ENCODE measurements around the gene PRICKLE1. TPM values are rescaled to one million over a fixed set of nuclear protein-coding genes. Genes with fewer than 3 reads are reported as not detected.

Gene PRICKLE1
- total and polyA plus RNA-seq, 10 of the 15 experiments (the other 5 are each of a cell fraction or from before 2014, with no cell fraction given), result 0.47 to 2.8 (median 0.86) TPM

- no peak for DNase-seq (ENCODE audit: low read depth, low spot score)
- POLR2A ChIA-PET, result no interaction called here
- no peak overlapping the region for H3K27ac ChIP-seq (ENCODE audit: control insufficient read depth, insufficient read depth)
- 0% methylated on average over 1 of the region's 1 CpG for whole genome bisulfite sequencing (ENCODE audit: insufficient coverage, insufficient replicate concordance, low lambda C conversion rate, missing lambda C conversion rate)
- intact Hi-C loops (cut with micrococcal nuclease; ENCODE audit: unreplicated experiment), result no loop called here
- BruUV-seq (replicated peaks), result no TSS peak
- in situ Hi-C loops (cut with MboI), result no loop called here
- no peaks in the 10 kb centered on the region for H3K9me3 ChIP-seq (replicated peaks; ENCODE audit: control insufficient read depth, insufficient read depth, low read length)
- H3K36me3 ChIP-seq (ENCODE audit: control insufficient read depth in 2 of 2, insufficient read depth in 2 of 2, low read length in 1 of 2), result no peaks in the 10 kb centered on the region
- no peak overlapping the region for H2AFZ ChIP-seq (ENCODE audit: control insufficient read depth, low read depth, low read length)
- no peak overlapping the region for H3K4me3 ChIP-seq
- no peak overlapping the region for H3K4me2 ChIP-seq (ENCODE audit: control insufficient read depth, insufficient read depth)
- no peak for ATAC-seq
- FAIRE-seq, result no peak
- no peaks in the 10 kb centered on the region for H3K4me1 ChIP-seq (ENCODE audit: control insufficient read depth, insufficient read depth, low read length)
- H3K79me2 ChIP-seq (ENCODE audit: control insufficient read depth, insufficient read depth, low read length), result no peaks in the 10 kb centered on the region
- CTCF ChIA-PET, result interaction anchor here (1.7 kb wide), 1 partner anchor 29 kb away, joined by 4 read pairs; no protein-coding TSS in a partner anchor
- TF ChIP-seq, protein P1, sequence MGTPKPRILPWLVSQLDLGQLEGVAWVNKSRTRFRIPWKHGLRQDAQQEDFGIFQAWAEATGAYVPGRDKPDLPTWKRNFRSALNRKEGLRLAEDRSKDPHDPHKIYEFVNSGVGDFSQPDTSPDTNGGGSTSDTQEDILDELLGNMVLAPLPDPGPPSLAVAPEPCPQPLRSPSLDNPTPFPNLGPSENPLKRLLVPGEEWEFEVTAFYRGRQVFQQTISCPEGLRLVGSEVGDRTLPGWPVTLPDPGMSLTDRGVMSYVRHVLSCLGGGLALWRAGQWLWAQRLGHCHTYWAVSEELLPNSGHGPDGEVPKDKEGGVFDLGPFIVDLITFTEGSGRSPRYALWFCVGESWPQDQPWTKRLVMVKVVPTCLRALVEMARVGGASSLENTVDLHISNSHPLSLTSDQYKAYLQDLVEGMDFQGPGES (IDR thresholded peaks at IDR 0.05), result no peak
- TF ChIP-seq HCFC1 (IDR thresholded peaks at IDR 0.05; ENCODE audit: low read length), result no peak
- TF ChIP-seq, protein P2, sequence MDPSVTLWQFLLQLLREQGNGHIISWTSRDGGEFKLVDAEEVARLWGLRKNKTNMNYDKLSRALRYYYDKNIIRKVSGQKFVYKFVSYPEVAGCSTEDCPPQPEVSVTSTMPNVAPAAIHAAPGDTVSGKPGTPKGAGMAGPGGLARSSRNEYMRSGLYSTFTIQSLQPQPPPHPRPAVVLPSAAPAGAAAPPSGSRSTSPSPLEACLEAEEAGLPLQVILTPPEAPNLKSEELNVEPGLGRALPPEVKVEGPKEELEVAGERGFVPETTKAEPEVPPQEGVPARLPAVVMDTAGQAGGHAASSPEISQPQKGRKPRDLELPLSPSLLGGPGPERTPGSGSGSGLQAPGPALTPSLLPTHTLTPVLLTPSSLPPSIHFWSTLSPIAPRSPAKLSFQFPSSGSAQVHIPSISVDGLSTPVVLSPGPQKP (IDR thresholded peaks at IDR 0.05; ENCODE audit: low read depth, low read length), result no peak
- TF ChIP-seq CEBPB (IDR thresholded peaks at IDR 0.05; ENCODE audit: borderline replicate concordance in 1 of 2, low read depth in 2 of 2, low read length in 2 of 2), result no peak
- TF ChIP-seq POLR2AphosphoS5 (IDR thresholded peaks at IDR 0.05; ENCODE audit: low read length), result no peak
- no peak for TF ChIP-seq CBX5 (IDR thresholded peaks at IDR 0.05; ENCODE audit: low read depth)
- TF ChIP-seq, protein P3, sequence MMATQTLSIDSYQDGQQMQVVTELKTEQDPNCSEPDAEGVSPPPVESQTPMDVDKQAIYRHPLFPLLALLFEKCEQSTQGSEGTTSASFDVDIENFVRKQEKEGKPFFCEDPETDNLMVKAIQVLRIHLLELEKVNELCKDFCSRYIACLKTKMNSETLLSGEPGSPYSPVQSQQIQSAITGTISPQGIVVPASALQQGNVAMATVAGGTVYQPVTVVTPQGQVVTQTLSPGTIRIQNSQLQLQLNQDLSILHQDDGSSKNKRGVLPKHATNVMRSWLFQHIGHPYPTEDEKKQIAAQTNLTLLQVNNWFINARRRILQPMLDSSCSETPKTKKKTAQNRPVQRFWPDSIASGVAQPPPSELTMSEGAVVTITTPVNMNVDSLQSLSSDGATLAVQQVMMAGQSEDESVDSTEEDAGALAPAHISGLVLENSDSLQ (IDR thresholded peaks at IDR 0.05), result no peak
- no peak for TF ChIP-seq IKZF2 (IDR thresholded peaks at IDR 0.05)
- no peak for TF ChIP-seq SUZ12 (IDR thresholded peaks at IDR 0.05; ENCODE audit: unreplicated experiment)
- TF ChIP-seq ESRRA (IDR thresholded peaks at IDR 0.05; ENCODE audit: low read length), result no peak
- TF ChIP-seq IKZF1 (conservative IDR thresholded peaks at IDR 0.05), result no peak
- no peaks in the 10 kb centered on the region for H4K20me1 ChIP-seq (ENCODE audit: control insufficient read depth, insufficient read depth)
- no peak overlapping the region for H3K9ac ChIP-seq (ENCODE audit: control insufficient read depth, insufficient read depth, low read length)
- RAD21 ChIA-PET (ENCODE audit: unreplicated experiment), result no interaction called here
- SMC1A ChIA-PET (ENCODE audit: uncharacterized antibody, unreplicated experiment), result no interaction called here
- H3K27me3 ChIP-seq (replicated peaks in 1 of 2; ENCODE audit: control insufficient read depth in 2 of 2, insufficient read depth in 2 of 2, low read length in 1 of 2), result no peaks in the 10 kb centered on the region
These were observed 77.9 kb downstream of the PRICKLE1 start for GRCh38 chr12:42511656-42512055.

Measured in GM12878 (cell line).